ENCODE measurements around the gene SLC26A8.
"Not testable (repeated sequence)": the region's sequence is repeated elsewhere in the genome, so short reads cannot be mapped to it uniquely, and the experiment has no call there.

Gene SLC26A8

GRCh38 chr6:35911871-35912653, 112.4 kb downstream of the SLC26A8 start:
- DNase-seq = no peak

GRCh38 chr6:35909571-35909970, 114.9 kb downstream of the SLC26A8 start:
- not testable (repeated sequence) for DNase-seq

GRCh38 chr6:35908753-35909401, 115.6 kb downstream of the SLC26A8 start:
- not testable (repeated sequence) for DNase-seq

DNA sequence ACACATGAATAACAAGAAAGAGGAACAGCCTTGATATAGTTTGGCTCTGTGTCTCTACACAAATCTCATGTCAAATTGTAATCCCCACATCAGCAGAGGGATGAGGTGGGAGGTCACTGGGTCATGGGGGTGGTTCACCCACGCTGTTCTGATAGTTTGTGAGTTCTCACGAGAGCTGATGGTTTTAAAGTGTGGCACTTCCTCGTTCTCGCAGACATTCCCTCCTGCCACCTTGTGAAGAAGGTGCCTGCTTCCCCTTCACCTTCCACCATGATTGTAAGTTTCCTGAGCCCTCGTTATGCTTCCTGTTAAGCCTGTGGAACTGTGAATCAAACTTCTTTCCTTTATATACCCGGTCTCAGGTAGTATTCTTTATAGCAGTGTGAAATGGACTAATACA, 116.7 kb downstream of the SLC26A8 start:
- DNase-seq = no peak

GRCh38 chr6:35906499-35906846, 118.0 kb downstream of the SLC26A8 start:
- DNase-seq = no peak

- no peak for DNase-seq
Measured at GRCh38 chr6:35905841-35906498, 118.5 kb downstream of the SLC26A8 start.

DNA sequence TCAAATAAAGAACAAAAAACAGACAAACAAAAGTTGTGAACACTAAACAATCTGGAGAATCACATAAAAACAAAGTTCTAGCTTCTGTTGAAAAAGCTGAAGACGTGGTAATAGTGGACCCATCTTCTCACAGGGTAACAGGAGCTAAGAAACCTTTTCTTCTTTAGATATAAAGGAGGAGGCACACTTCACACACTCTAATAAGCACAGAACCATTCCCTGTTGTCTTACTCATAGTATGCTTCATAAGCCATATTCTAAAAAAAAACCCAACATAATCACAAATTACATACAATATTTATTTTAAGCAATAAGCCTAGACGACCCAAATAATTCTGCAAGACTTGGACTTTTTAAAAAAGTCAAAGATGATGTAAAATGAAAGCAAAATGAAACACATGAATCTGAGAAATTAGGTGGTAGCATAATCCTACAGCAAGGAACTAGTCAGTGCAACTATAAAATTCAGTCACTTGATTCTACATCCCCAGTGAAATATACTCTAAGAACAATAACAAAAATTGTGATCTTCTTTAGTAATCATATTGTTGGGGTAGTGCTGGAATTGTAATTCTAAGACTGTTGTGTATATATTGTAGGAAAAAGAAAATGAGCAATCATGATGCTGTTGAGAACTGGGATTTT, 119.2 kb downstream of the SLC26A8 start:
- DNase-seq = no peak

GRCh38 chr6:35903679-35904078, 120.8 kb downstream of the SLC26A8 start:
- no peak for DNase-seq

GRCh38 chr6:35900448-35900847, 124.0 kb downstream of the SLC26A8 start:
- no peak for DNase-seq

- no peak for DNase-seq
Measured at GRCh38 chr6:35898003-35898402, 126.4 kb downstream of the SLC26A8 start.

GRCh38 chr6:35897486-35897885, 127.0 kb downstream of the SLC26A8 start:
- no peak for DNase-seq

GRCh38 chr6:35897036-35897435, 127.4 kb downstream of the SLC26A8 start:
- DNase-seq = no peak

- DNase-seq = no peak
Measured at GRCh38 chr6:35896228-35896627, 128.2 kb downstream of the SLC26A8 start.

DNA sequence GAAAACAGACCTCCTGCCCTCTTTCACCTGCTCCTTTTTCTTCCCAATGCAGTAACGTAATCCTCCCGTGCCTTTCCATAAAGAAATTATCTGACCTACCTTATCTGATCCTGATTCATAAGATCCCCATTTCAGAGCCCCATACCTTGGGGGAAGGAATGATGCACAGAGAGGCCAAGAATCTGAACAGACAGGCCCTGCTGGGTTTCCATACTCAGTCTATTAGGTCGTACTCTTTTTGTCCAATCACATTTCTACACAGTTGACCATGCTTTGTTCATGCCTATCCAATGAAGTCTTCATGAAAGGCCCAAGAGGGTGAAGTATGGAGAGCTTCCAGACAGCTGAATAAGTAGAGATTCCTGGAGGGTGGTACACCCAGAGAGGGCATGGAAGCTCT, 128.9 kb downstream of the SLC26A8 start:
- DNase-seq = no peak

DNA sequence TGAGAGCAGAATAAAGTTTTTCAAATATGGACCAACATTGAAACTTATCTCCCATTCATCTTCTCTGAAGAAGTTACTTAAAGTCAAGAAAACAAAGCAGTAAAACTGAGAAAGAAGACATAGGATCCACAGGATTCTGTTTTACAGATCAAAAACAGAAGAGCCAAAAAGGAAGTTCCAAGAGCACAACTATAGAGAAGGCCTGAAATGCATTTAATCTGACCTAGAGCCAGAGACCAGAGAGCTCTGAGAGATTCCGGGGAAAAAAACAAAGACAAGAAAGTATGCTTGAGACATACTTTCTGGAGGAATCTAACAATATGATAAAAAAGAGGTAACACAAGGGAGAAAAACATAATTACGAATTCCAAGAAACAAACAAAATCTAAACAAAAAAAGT, 129.7 kb downstream of the SLC26A8 start:
- no peak for DNase-seq
